ENCODE data around the gene AGAP1. TPM values are rescaled to one million over a fixed set of nuclear protein-coding genes. Genes with fewer than 3 reads are reported as not detected.
A peak's percentile ranks its signal among the peaks of the same experiment; 100 is the strongest.

The AGAP1 gene
- total and polyA plus RNA-seq, 7 donors, result 4.2 to 21.6 (median 16.6) TPM

- no peaks in the 10 kb centered on the region for H3K36me3 ChIP-seq (ENCODE audit: insufficient read depth in 1 of 2, low read depth in 1 of 2)
- no peak overlapping the region for H3K27ac ChIP-seq
- DNase-seq (no peak), ATAC-seq (no peak)
- intact Hi-C loops (cut with DNase I), result loop anchor here in 1 of 2 donors (10.0 kb wide), 1 partner anchor 174 kb away; the partner anchor contains the start of gene AGAP1
- peaks cover 22% of the 10 kb centered on the region for H3K4me1 ChIP-seq
- H3K9me3 ChIP-seq, result no peaks in the 10 kb centered on the region
- peak overlapping the region; percentile 66 for H3K4me3 ChIP-seq
- 94 to 98% (median 97%) methylated on average over 4 of the region's 4 CpGs for WGBS, 3 donors
- peaks cover 0 to 1% (median 0%) of the 10 kb centered on the region in 3 donors for H3K27me3 ChIP-seq (ENCODE audit: insufficient read depth in 3 of 3, low read length in 2 of 3)
- no peak for TF ChIP-seq CTCF (IDR thresholded peaks at IDR 0.05)
These were observed 174.9 kb downstream of the AGAP1 start for GRCh38 chr2:235668782-235669181.

- DNase-seq (peak; percentile 83 to 86), ATAC-seq (peak; percentile 81 to 86 (median 82))
- no peak for TF ChIP-seq CTCF (IDR thresholded peaks at IDR 0.05)
- Histone ChIP-seq H3K36me3 (ENCODE audit: insufficient read depth in 1 of 2, low read depth in 1 of 2) (no peaks in the 10 kb centered on the region), H3K27ac (no peak overlapping the region), H3K4me1 (peaks cover 22% of the 10 kb centered on the region), H3K27me3 (ENCODE audit: insufficient read depth in 3 of 3, low read length in 2 of 3) (peaks cover 0 to 1% (median 0%) of the 10 kb centered on the region in 3 donors), H3K4me3 (peak overlapping the region; percentile 66), H3K9me3 (no peaks in the 10 kb centered on the region)
- 0 to 1% (median 1%) methylated on average over 33 to 77 of the region's 77 CpGs for WGBS, 3 donors
- intact Hi-C loops (cut with DNase I), result loop anchor here in 1 of 2 donors (10.0 kb wide), 1 partner anchor 175 kb away; the partner anchor contains the start of gene AGAP1
These were observed 175.5 kb downstream of the AGAP1 start for GRCh38 chr2:235669269-235669831.

- Histone ChIP-seq H3K36me3 (ENCODE audit: insufficient read depth in 1 of 2, low read depth in 1 of 2) (no peaks in the 10 kb centered on the region), H3K27ac (no peak overlapping the region), H3K9me3 (no peaks in the 10 kb centered on the region), H3K4me3 (peak overlapping the region; percentile 66), H3K4me1 (peaks cover 20% of the 10 kb centered on the region), H3K27me3 (ENCODE audit: insufficient read depth in 3 of 3, low read length in 2 of 3) (peaks cover 0 to 1% (median 0%) of the 10 kb centered on the region in 3 donors)
- 0 to 2% (median 1%) methylated on average over 80 to 148 of the region's 148 CpGs for WGBS, 3 donors
- peak; percentile 69 to 75 (median 72) for ATAC-seq
- TF ChIP-seq CTCF (IDR thresholded peaks at IDR 0.05), result peak; percentile 66
- intact Hi-C loops (cut with DNase I), result loop anchor here (2.0 to 10.0 kb wide), 5 partner anchors 72 to 535 kb away; partner anchors contain the start of gene AGAP1 (in 1 of the 2)
- DNase-seq, result peak; percentile 68 to 80
These were observed 176.4 kb downstream of the AGAP1 start for GRCh38 chr2:235669983-235670962.

- Histone ChIP-seq H3K36me3 (ENCODE audit: insufficient read depth in 1 of 2, low read depth in 1 of 2) (no peaks in the 10 kb centered on the region), H3K4me1 (peaks cover 12% of the 10 kb centered on the region), H3K9me3 (no peaks in the 10 kb centered on the region), H3K27ac (no peak overlapping the region), H3K27me3 (ENCODE audit: insufficient read depth in 3 of 3, low read length in 2 of 3) (peaks cover 0 to 1% (median 0%) of the 10 kb centered on the region in 3 donors), H3K4me3 (peak overlapping the region; percentile 66)
- 40 to 50% (median 45%) methylated on average over 50 to 64 of the region's 64 CpGs for WGBS, 3 donors
- intact Hi-C loops (cut with DNase I), result loop anchor here (2.0 to 10.0 kb wide), 4 partner anchors 71 to 536 kb away; no protein-coding TSS in a partner anchor
- DNase-seq (peak in 1 of 2 donors; percentile 40), ATAC-seq (no peak)
- no peak for TF ChIP-seq CTCF (IDR thresholded peaks at IDR 0.05)
These were observed 177.3 kb downstream of the AGAP1 start for GRCh38 chr2:235670974-235671787.
